HG03575 (cell line): ENCODE data around the gene CRB2.
"Not testable (repeated sequence)": the region's sequence is repeated elsewhere in the genome, so short reads cannot be mapped to it uniquely, and the experiment has no call there.

ENCODE experiments used
- ATAC-seq: cut with Tn5 transposase; IDR thresholded peaks from one replicate; pipeline ENCODE4 v1.9.1; 2021; ENCODE audit not compliant: unreplicated experiment, insufficient number of reproducible peaks, low FRiP score; ENCODE audit errors: extremely low read depth

CRB2 gene

DNA sequence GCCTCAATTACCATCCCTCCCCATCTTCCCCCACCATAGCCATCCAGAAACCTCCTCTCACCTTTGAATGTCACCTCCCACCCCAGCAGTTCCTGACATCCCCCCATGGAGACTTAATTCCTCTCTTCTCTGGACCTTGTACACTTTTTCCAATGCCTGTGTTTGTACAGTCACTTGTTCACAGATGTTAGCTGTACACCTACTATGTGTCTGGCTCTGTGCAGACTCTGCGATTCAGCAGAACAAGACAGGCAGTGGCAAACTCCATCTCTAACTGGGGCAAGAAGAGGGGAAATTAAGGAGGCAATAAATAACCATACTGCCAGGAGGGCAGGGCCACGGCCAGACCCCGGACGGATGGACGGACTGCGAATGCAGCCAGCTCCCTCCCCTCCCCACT is 29.8 kb upstream of the CRB2 start:
- ATAC-seq = no peak

DNA sequence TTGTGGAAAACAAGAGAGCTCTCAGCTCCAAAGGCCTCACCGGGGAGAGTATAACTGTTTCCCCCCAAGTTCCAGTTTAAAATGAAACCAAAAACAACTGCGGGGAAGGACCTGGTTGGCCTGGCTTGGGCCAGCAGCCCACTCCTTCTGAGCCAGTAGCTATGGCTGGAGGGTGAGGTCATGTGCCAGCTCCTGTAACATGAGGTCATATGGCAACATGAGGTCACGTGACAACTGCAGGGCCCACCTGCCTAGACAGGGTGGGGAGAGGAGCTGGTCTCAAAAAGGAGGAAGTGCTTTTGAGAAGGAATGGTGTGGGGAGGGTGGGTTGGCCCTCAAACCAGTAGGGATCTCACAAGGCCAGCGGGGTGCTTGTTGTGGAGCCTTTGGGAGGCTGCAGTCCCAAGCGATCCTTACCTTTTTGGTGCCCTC is 29.3 kb upstream of the CRB2 start:
- ATAC-seq = no peak

DNA sequence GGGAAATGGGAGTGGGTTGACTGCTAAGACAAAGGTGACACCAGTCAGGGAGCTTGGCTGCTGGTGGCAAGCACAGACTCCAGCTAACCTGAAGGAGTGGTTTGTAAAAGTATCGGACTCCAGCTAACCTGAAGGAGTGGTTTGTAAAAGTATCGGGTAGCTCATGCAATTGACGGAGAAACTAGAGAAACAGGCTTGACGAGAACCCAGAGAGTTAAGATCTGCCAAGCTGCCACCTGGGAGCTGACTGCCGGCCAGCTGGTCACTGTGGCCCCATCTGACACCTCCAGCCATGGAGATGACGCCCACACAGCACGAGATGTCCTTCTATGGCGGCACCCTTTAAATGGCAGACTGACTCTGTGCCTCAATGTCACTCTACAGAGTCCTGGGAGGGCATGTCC is 28.3 kb upstream of the CRB2 start:
- no peak for ATAC-seq

GRCh38 chr9:123329329-123329955 is 26.6 kb upstream of the CRB2 start:
- no peak for ATAC-seq

GRCh38 chr9:123331346-123332060 is 24.5 kb upstream of the CRB2 start:
- no peak for ATAC-seq

- not testable (repeated sequence) for ATAC-seq
Measured at GRCh38 chr9:123333058-123333669, 22.8 kb upstream of the CRB2 start.

GRCh38 chr9:123334639-123335038 is 21.4 kb upstream of the CRB2 start:
- ATAC-seq = no peak

GRCh38 chr9:123335193-123335985 is 20.6 kb upstream of the CRB2 start:
- ATAC-seq = no peak

DNA sequence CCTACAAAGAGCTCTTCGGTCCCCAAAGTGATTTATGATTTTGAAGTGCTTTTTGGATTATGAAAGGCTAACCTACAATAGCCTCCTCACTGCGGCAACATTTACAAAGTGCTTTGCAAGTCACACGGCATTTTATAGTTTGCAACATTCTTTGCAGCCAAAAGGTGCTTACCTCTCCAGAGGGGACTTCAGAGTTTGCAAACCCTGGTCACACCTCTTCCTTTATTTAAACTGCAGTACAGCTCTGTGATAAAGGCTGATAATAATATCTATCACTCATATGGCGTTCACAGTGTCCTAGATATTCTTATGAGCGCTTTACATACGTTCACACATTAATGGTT is 20.0 kb upstream of the CRB2 start:
- no peak for ATAC-seq

DNA sequence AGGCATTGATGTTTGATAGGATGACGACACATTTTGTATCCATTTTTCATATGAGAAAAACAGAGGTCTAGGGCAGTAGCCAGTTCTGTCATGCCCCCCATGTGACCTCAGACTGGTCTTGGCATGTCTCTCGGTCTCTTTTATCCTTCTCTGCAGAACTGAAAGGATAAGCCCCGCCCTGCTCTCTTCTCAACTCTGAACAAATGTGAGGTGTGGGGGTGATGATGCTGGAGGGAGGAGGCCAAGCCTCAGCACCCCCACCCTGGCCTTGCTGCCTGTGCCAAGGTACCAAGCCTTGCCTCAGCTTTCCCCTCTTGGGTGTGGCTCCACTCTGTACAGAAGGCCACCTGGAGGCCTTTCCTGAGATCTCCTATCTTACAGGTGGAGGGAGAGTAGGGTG is 19.5 kb upstream of the CRB2 start:
- ATAC-seq = no peak

- ATAC-seq = no peak
Measured at GRCh38 chr9:123336959-123337358, 19.0 kb upstream of the CRB2 start.

- ATAC-seq = no peak
Measured at GRCh38 chr9:123337971-123338370, 18.0 kb upstream of the CRB2 start.

- ATAC-seq = peak; percentile 28
Measured at GRCh38 chr9:123338710-123339665, 17.0 kb upstream of the CRB2 start.

DNA sequence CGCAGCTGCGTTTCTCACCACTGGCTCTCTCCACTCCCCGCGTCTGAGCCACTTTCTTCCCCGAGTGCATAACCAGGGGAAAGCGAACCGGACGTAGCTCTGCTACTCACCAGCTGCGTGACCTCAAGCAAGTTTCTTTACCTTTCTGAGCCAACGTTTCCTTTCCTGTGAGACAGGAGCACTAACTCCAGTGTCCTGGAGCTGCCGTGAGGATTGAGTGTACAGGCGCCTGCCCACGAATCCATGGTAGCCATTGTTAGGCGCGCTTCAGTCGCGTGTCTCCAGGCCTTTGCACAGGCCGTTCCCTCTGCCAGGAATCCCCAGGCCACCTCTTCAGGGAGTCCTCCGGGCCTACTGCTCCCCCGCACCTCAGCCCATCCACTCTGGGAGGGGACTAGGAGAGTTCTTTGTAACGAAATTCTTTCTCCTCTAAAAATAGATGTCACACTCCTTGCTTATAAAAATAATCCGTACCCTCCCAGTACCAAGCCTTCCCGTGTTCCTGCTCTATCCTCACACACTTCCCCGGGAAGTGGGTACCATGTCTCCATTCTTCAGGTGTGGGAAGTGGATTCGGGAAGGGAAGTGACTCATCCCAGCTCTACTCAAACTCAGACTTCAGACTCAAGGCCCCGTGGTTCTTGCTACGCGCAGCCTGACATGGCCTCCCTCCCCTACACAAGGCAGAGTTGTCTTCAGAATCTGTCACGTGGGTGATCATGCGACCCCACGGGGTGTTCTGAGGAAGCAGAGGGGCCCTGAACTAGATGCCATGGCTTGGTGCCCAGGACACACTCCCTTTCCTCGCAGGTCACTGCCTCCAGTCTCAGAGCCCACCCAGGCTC is 16.1 kb upstream of the CRB2 start:
- ATAC-seq = peak; percentile 23

DNA sequence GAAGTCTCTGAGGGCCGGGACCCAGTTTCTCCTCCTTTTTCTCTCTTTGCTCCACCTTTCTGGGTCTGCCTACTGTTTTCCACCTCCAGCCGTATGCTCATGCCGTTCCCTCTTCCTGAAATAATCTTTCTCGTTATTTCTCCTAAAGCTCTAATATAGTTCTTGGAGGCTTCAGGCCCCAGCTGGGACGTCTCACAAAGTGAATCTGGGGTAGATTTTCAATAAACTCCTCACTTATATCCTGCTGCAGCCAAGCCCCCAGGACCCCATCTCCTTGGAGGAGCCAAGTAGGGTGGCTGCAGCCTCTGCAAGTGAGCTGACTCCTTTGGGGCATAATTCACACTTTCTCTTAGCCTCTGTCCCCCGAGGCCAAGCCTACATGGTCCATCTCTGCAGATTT is 14.2 kb upstream of the CRB2 start:
- no peak for ATAC-seq

GRCh38 chr9:123342247-123342646 is 13.8 kb upstream of the CRB2 start:
- no peak for ATAC-seq

DNA sequence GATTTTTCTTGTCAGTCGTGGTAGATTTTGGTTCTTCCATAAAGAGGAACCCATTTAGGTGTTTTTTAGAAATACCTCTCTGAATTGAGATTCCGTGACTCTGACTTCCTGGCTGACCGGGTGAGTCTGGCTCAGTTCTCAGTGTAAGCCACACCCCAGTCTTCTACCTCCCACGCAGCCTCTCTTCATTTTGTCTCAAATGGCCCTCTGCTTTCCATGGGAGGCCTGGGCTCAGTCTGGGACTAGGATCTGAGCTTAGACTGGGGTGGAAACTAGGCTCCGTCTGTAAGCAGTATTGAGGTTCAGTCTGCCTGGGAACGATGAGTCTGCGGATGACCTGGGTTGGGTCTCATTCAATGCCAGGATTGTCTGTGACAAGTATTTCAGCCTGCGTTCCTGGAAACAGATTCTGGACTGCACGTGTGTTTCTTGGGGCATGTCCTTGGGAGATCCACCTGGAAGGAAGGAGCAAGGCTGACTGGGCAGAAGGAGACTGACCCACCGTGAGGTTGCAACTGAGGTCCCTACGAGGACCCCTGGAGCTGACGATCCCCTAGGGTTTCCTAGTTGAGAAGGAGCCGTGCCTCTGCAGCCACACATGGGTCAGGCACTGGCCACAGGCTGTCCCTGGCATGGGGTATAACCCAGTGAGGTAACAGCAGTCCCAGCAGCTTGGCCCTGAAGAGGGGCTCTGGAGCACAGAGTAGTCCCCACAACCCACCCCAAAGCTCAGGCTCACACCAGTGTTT is 12.4 kb upstream of the CRB2 start:
- no peak for ATAC-seq
